K562 (cell line): ENCODE results near the gene VWA1. TPM values are rescaled to one million over a fixed set of nuclear protein-coding genes. Genes with fewer than 3 reads are reported as not detected.
A peak's percentile ranks its signal among the peaks of the same experiment; 100 is the strongest.

Experiments used
- ATAC-seq: fragments of 200-7000 bp; cut with Tn5 transposase; 3 replicates; pipeline ENCODE4 v1.9.1; 2020; ENCODE audit warnings: moderate library complexity
- BruUV-seq: library from RNA; stranded (reverse); fragments of 400-500 nt; replicated peaks from 2 replicates; lab custom pipeline; 2021; lab: Mats Ljungman, UMichigan
- CTCF ChIA-PET: fragments of 300-600 bp; formaldehyde crosslinking; extraction: SDS; loops from one replicate; lab custom pipeline; 2021; ENCODE audit warnings: low intra/inter-chr PET ratio; lab: Yijun Ruan, JAX
- POLR2A ChIA-PET: fragments of 300-600, 350-650 bp; sonication (Branson Sonifier 250); formaldehyde crosslinking; extraction: SDS; loops from one replicate; lab custom pipeline; 2021; ENCODE audit warnings: antibody characterized with exemption, inconsistent platforms; lab: Yijun Ruan, JAX
- DNase-seq, 4 experiments: peaks; one replicate each; pipeline versions ENCODE4 v3.0.0 to v3.0.0-alpha.2; 2011 to 2018; ENCODE audit warnings: low spot score in 3 of 4, mixed read lengths in 3 of 4; ENCODE audit errors: extremely low read depth in 1 of 4
- FAIRE-seq: peaks from 2 replicates; lab custom pipeline; 2011; peaks lifted over from hg19 to GRCh38; lab: Jason Lieb, UNC
- H2AFZ ChIP-seq: 2 replicates; pipeline ENCODE4 v1.6.0; 2011; ENCODE audit warnings: low read depth, low read length, control low read depth, inconsistent platforms
- H3K27ac ChIP-seq: fragments of 200-600 bp; 3 replicates; pipeline ENCODE4 v1.8.0; 2011; ENCODE audit warnings: low read depth, mild to moderate bottlenecking, control low read depth, inconsistent platforms, low read length, moderate library complexity, mixed read lengths; ENCODE audit errors: extremely low read depth
- H3K27me3 ChIP-seq, 2 experiments: fragments of 300-600 bp in 1 of 2; 2 replicates in 1 of 2; 3 replicates in 1 of 2; pipeline versions ENCODE4 v1.6.0 to v1.8.0; 2011; ENCODE audit warnings: inconsistent platforms in 2 of 2, low read length in 2 of 2, mild to moderate bottlenecking in 1 of 2, mixed read lengths in 1 of 2, moderate library complexity in 1 of 2; ENCODE audit not compliant: control insufficient read depth in 2 of 2, insufficient read depth in 2 of 2
- H3K36me3 ChIP-seq: fragments of 300-600 bp; 3 replicates; pipeline ENCODE4 v1.8.0; 2011; ENCODE audit warnings: mild to moderate bottlenecking, low read length, inconsistent platforms; ENCODE audit not compliant: control insufficient read depth, insufficient read depth
- H3K4me1 ChIP-seq, 2 experiments: fragments of 200-600 bp in 1 of 2; replicated peaks in 1 of 2; 2 replicates in 1 of 2; 3 replicates in 1 of 2; pipeline versions ENCODE4 v1.5.1 to v1.8.0; 2011; ENCODE audit warnings: inconsistent platforms in 2 of 2, low read length in 2 of 2, mild to moderate bottlenecking in 1 of 2, mixed read lengths in 1 of 2, moderate library complexity in 1 of 2; ENCODE audit not compliant: control insufficient read depth in 2 of 2, insufficient read depth in 2 of 2
- H3K4me2 ChIP-seq: 2 replicates; pipeline ENCODE4 v1.6.1; 2011; ENCODE audit warnings: low read length, control low read depth, inconsistent platforms, mixed read lengths; ENCODE audit not compliant: insufficient read depth
- H3K4me3 ChIP-seq: fragments of 200-600 bp; sonication (generic), shearing (Covaris generic); 2 replicates; pipeline ENCODE4 v1.5.1; 2016; ENCODE audit warnings: control low read depth, inconsistent platforms
- H3K79me2 ChIP-seq: fragments of 200-600 bp; 3 replicates; pipeline ENCODE4 v1.8.0; 2011; ENCODE audit warnings: low read length, inconsistent platforms; ENCODE audit not compliant: control insufficient read depth, insufficient read depth
- H3K9ac ChIP-seq, 2 experiments: 2 replicates each; pipeline versions ENCODE4 v1.6.0 to v1.6.1; 2011; ENCODE audit warnings: low read depth in 2 of 2, low read length in 2 of 2, control low read depth in 1 of 2, inconsistent platforms in 1 of 2, mild to moderate bottlenecking in 1 of 2, mixed read lengths in 1 of 2; ENCODE audit not compliant: insufficient read depth in 1 of 2
- H3K9me1 ChIP-seq: one replicate; pipeline ENCODE4 v1.6.0; 2011; ENCODE audit warnings: inconsistent platforms, mild to moderate bottlenecking, low read length, moderate library complexity; ENCODE audit not compliant: control insufficient read depth, insufficient read depth
- H3K9me3 ChIP-seq: replicated peaks from 2 replicates; pipeline ENCODE4 v1.5.1; 2011; ENCODE audit warnings: low read depth, low read length, inconsistent platforms; ENCODE audit not compliant: control insufficient read depth, insufficient read depth
- H4K20me1 ChIP-seq: replicated peaks from 2 replicates; pipeline ENCODE4 v1.6.1; 2011; ENCODE audit warnings: low read length, inconsistent platforms, mixed read lengths; ENCODE audit not compliant: control insufficient read depth, insufficient read depth
- ESRRB ChIP-seq: fragments of 250-450 bp; sonication (Bioruptor Pico); IDR thresholded peaks from 2 replicates; pipeline ENCODE4 v1.5.0; 2020; ENCODE audit warnings: mild to moderate bottlenecking, moderate library complexity, borderline replicate concordance
- FOSL1 ChIP-seq: fragments of 200-800 bp; sonication (Bioruptor generic); conservative IDR thresholded peaks from 2 replicates; pipeline ENCODE4 v1.6.1; 2016; ENCODE audit warnings: missing genetic modification characterization, missing compliant biosample characterization
- ZNF12 ChIP-seq: sonication (generic); formaldehyde crosslinking; IDR thresholded peaks from 2 replicates; pipeline ENCODE4 v1.4.0; 2020; ENCODE audit warnings: mild to moderate bottlenecking, missing genetic modification reagents
- WGBS: fragments of 100-300 bp; shearing (Covaris generic); methylation state at CpG from one replicate; pipeline ENCODE4 v1.1.6; 2016; ENCODE audit warnings: low coverage, mixed read lengths; ENCODE audit not compliant: insufficient coverage; ENCODE audit errors: missing lambda C conversion rate; 5-methylcytosine and 5-hydroxymethylcytosine counted together
- in situ Hi-C: fragments of 300-500 bp; cut with MboI; formaldehyde crosslinking; loops from 4 replicates; pipeline ENCODE4 v1.15.0; 2018; ENCODE audit warnings: inconsistent platforms, mixed read lengths
- intact Hi-C: fragments of 100-400 bp; cut with micrococcal nuclease; formaldehyde crosslinking; loops from 2 replicates; pipeline ENCODE4 v1.14.2; 2022
- polyA plus RNA-seq, 8 experiments: library from polyadenylated mRNA; depleted of rRNA in 4 of 8; stranded (reverse) in 5 of 8; unstranded in 3 of 8; fragments of >200 nt; fragmentation: Nextera tagmentation in 2 of 8; fragmentation: Illumina TruSeq in 1 of 8; extraction: Ambion mirVana in 2 of 8; extraction: Trizol in 1 of 8; gene quantifications; 2 replicates each; pipeline versions ENCODE4 v1.2.1 to v1.2.3, GENCODE V29; 2011 to 2014; ENCODE audit warnings: inconsistent platforms in 1 of 8, missing spikeins in 1 of 8
- total RNA-seq, 7 experiments: library from RNA; depleted of rRNA in 6 of 7; stranded (reverse); fragments of >200 nt in 6 of 7; fragmentation: Illumina TruSeq in 2 of 7; extraction: Trizol in 2 of 7; gene quantifications; 2 replicates each; pipeline versions ENCODE4 v1.2.1 to v1.2.3, GENCODE V29; 2011 to 2021; ENCODE audit warnings: low replicate concordance in 1 of 7
- TF ChIP-seq, protein P1 (sequence below): fragments of 250-450 bp; sonication (Bioruptor Pico); IDR thresholded peaks from 2 replicates; pipeline ENCODE4 v1.4.0; 2020; ENCODE audit warnings: mild to moderate bottlenecking, moderate library complexity
- TF ChIP-seq, protein P2 (sequence below), 2 experiments: IDR thresholded peaks in 1 of 2; conservative IDR thresholded peaks in 1 of 2; 2 replicates each; pipeline ENCODE4 v1.6.1; 2016; ENCODE audit warnings: low read depth in 2 of 2, mild to moderate bottlenecking in 1 of 2, missing compliant biosample characterization in 1 of 2, missing genetic modification characterization in 1 of 2, moderate library complexity in 1 of 2

VWA1 gene
- total and polyA plus RNA-seq, 9 of the 15 experiments (the other 6 are each of a cell fraction or from before 2014, with no cell fraction given), result 0.01 to 6.4 (median 0.85) TPM

DNA sequence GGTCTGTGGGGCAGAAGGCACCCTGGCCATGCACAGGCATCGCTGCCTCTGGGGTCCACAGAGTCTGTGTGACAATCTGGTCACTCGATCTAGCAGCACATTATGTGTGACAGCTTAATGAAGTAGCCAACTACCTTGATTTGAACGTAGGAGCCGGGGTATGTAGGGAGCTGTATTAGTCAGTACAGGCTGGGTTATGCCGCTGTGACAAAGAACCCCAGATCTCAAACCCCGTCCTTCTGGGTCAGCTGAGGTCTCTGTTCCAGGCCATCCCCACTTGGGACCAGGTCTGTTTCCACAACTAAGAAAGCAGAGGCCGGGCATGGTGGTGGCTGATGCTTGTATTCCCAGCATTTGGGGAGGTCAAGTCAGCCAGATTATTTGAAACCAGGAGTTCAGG is 27.8 kb downstream of the VWA1 start:
- Histone ChIP-seq H4K20me1 (no peaks in the 10 kb centered on the region), H2AFZ (no peak overlapping the region), H3K9me1 (no peaks in the 10 kb centered on the region), H3K4me2 (no peak overlapping the region), H3K36me3 (no peaks in the 10 kb centered on the region), H3K4me3 (no peak overlapping the region), H3K79me2 (no peaks in the 10 kb centered on the region), H3K27me3 (no peaks in the 10 kb centered on the region; a peak in 1 of 5 replicates), H3K9me3 (peaks cover 6% of the 10 kb centered on the region; the same call in 1 of the 2 replicates), H3K9ac (no peak overlapping the region), H3K4me1 (peaks cover 0 to 40% of the 10 kb centered on the region in 2 experiments; a peak in 3 of 5 replicates), H3K27ac (no peak overlapping the region)
- ATAC-seq (no peak), FAIRE-seq (no peak), DNase-seq (no peak)
- TF ChIP-seq FOSL1 (tag), result no peak
- TF ChIP-seq ZNF12, result peak; percentile 100
- TF ChIP-seq, protein P1, sequence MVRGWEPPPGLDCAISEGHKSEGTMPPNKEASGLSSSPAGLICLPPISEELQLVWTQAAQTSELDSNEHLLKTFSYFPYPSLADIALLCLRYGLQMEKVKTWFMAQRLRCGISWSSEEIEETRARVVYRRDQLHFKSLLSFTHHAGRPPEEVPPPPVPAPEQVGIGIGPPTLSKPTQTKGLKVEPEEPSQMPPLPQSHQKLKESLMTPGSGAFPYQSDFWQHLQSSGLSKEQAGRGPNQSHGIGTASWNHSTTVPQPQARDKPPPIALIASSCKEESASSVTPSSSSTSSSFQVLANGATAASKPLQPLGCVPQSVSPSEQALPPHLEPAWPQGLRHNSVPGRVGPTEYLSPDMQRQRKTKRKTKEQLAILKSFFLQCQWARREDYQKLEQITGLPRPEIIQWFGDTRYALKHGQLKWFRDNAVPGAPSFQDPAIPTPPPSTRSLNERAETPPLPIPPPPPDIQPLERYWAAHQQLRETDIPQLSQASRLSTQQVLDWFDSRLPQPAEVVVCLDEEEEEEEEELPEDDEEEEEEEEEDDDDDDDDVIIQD (CRISPR knock-in tag), result no peak
- TF ChIP-seq, protein P2, sequence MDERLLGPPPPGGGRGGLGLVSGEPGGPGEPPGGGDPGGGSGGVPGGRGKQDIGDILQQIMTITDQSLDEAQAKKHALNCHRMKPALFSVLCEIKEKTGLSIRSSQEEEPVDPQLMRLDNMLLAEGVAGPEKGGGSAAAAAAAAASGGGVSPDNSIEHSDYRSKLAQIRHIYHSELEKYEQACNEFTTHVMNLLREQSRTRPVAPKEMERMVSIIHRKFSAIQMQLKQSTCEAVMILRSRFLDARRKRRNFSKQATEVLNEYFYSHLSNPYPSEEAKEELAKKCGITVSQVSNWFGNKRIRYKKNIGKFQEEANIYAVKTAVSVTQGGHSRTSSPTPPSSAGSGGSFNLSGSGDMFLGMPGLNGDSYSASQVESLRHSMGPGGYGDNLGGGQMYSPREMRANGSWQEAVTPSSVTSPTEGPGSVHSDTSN (CRISPR knock-in tag; IDR thresholded peaks at IDR 0.05; ENCODE audit: low read depth), result no peak
- TF ChIP-seq, protein P2 (tag; conservative IDR thresholded peaks at IDR 0.05; ENCODE audit: low read depth), result no peak
- no peak for TF ChIP-seq ESRRB (CRISPR knock-in tag)
- in situ Hi-C loops (no loop called here), intact Hi-C loops (no loop called here)
- ChIA-PET POLR2A (no interaction called here), CTCF (no interaction called here)
- WGBS, result 23% methylated on average over 7 of the region's 7 CpGs
- no TSS peak for BruUV-seq
